PC-9 (cell line): ENCODE measurements around the gene ELMO1.

Experiments used
- CTCF ChIP-seq: fragments of 200-600 bp; sonication (generic); conservative IDR thresholded peaks from 2 replicates; pipeline ENCODE4 v1.6.1; 2017; ENCODE audit warnings: mixed run types, antibody characterized with exemption, mild to moderate bottlenecking, moderate library complexity
- EZH2 ChIP-seq: fragments of 200-600 bp; sonication (generic); IDR thresholded peaks from 2 replicates; pipeline ENCODE4 v1.8.0; 2017; ENCODE audit warnings: antibody characterized with exemption, low read depth

GRCh38 chr7:36977878-36978277 lies 470.8 kb downstream of the ELMO1 start:
- TF ChIP-seq CTCF (no peak), EZH2 (no peak)
